AML-193 (cell line): ENCODE data around the gene MSH3.
"Not testable (repeated sequence)": the region's sequence is repeated elsewhere in the genome, so short reads cannot be mapped to it uniquely, and the experiment has no call there.

ENCODE experiments used
- DNase-seq, 2 experiments: peaks; one replicate each; lab custom pipeline; 2025; lab: John Stamatoyannopoulos, UW

MSH3 gene

DNA sequence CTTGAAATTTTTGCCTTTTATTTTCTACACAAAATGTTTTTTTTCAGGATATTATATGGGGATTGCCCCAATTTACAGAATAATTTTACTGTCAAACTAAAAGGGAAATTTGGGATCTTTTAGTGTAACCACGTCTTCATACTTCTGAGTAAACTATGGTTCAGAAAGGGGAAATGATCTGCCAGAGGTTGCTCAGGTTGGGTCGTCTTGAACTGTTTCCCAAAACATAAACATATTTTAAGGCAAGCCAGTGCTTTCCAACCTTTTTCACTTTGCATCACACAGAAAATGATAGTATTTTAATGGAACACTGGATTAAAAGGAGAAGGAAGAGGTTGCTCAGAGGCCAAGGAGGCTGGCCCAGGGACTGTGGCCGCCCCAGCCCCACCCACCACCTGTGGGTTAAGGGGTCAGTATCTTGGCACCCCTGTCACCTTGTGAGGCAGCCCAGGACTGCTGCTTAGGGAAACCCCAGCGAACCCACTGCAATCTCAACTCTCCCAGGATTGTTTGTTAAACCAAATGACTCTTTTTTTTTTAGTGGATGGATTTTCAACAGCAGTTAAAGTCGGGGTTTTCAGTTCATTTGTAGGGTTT, 143.1 kb downstream of the MSH3 start:
- DNase-seq, result no peak

DNA sequence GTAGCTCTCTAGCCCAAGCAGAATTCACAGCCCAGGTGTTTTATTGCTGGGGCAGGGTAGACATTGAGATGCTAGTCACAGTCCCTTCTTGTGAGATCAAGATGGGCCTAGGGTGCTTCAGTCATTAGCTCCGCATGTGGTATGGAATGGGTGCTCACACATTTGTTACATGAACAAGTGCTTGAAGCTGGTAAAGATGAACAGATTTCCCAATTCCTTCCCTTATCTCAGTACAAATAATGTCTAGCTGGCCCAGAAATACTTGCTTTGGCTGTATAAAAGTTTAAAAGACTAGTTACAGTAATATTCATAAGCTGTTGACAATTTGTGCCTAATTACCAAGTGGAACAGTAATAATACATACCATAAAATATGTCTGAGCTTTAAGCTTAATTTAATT, 143.7 kb downstream of the MSH3 start:
- no peak for DNase-seq

DNA sequence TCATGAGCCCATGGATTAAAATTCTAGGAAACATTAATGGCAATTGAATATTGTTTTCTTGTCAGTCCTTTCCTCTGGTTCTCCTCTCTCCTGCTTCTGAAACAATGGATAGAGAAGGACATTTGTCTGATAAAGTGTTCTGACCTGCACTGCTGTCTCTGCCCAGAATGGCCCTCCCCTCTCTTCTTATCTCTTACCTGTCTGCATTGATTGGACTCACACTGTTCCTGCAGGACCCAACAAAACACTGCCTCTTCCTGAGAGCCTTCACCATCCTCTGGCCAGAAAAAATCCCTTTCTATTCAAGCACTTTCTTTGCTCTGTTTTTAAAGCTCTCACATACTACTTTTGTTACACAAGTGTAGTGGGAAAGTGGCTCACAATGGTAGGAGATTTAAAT, 144.2 kb downstream of the MSH3 start:
- DNase-seq, result no peak

GRCh38 chr5:80799041-80799440, 144.6 kb downstream of the MSH3 start:
- no peak for DNase-seq

DNA sequence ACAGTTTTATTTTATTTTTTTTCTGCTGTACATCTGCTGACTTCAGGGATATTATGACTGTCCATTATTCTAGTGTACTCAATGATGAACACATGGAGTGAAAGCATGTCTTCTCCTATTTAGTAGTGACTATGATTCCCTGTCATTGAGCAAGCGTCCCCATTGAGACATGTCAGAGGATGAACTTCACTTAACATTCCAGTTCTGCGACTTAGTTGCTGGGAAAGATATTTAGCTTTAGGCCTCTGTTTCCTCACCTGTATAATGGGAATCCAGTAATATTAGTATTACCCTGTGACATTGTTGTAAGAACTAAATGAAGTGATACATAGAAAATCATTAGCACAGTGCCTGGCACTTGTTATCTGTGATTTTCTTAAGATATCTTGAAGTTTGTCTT, 145.1 kb downstream of the MSH3 start:
- no peak for DNase-seq

DNA sequence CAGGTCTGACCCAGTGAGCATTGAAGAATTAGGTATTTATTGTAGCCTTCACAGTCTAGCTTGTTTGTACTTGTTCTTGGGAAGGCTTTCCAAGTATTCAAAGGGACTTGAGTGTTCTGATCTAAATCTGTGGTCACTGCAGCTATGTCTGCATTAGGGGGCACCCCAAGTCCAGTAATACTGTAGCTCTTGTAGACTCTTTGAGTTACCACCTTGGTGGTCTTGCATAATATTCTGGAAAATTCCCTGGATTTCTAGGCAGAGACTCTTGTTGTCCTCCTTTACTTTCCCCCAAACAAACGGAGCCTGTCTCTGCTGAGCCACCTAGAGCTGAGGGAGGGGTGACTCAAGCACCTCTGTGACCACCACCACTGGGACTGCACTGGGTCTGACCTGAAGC, 149.9 kb downstream of the MSH3 start:
- no peak for DNase-seq

- DNase-seq, result no peak
Measured at GRCh38 chr5:80805038-80805437, 150.6 kb downstream of the MSH3 start.

GRCh38 chr5:80806929-80807328, 152.5 kb downstream of the MSH3 start:
- DNase-seq, result no peak

GRCh38 chr5:80809451-80809850, 155.0 kb downstream of the MSH3 start:
- DNase-seq, result no peak

DNA sequence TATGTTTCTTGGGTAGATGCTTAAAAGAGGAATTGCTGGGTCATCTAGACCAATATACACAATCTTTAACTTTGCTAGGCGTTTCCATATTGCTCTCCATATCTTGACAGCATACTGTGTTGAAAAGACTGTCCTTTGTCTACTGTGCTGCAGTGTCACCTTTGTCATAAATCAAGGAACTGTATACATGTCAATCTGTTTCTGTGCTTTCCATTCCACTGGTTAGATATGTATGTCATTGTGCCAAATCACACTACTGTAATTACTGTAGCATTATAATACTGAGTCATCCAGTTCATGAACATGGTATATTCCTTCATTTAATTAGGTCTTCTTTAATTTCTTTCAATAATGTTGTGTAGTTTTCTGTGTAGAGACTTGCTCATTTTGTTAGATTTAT, 156.0 kb downstream of the MSH3 start:
- no peak for DNase-seq

GRCh38 chr5:80816590-80816989, 162.1 kb downstream of the MSH3 start:
- no peak for DNase-seq

- no peak for DNase-seq
Measured at GRCh38 chr5:80820685-80821084, 166.2 kb downstream of the MSH3 start.

DNA sequence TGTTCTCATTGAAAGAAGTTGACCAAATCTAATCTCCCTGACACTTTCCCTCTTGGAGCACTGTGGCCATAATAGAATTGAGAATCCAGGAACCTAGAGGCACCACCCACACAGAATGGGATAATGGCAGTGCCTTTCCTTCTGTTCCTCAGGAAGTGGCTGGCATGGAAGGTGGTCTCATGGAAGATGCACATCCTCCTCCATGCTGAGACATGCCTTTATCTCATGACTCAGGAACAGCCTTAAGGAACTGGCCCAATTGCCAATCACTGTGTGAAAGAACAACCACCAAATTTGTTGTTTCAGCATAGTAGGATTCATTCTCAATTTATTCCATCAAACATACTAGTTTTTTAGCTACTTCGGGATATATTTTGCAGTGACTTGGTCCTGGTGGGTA, 168.2 kb downstream of the MSH3 start:
- no peak for DNase-seq

DNA sequence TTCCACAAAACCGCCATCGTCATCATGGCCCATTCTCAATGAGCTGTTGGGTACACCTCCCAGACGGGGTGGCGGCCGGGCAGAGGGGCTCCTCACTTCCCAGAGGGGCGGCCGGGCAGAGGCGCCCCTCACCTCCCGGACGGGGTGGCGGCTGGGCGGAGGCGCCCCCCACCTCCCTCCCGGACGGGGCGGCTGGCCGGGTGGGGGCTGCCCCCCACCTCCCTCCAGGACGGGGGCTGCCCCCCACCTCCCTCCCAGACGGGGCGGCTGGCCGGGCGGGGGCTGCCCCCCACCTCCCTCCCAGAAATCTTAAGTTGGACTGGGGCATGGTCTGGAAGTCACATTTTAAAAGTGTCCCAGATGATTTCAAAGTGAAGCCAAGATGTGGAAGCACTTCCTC, 169.7 kb downstream of the MSH3 start:
- DNase-seq, result not testable (repeated sequence)

DNA sequence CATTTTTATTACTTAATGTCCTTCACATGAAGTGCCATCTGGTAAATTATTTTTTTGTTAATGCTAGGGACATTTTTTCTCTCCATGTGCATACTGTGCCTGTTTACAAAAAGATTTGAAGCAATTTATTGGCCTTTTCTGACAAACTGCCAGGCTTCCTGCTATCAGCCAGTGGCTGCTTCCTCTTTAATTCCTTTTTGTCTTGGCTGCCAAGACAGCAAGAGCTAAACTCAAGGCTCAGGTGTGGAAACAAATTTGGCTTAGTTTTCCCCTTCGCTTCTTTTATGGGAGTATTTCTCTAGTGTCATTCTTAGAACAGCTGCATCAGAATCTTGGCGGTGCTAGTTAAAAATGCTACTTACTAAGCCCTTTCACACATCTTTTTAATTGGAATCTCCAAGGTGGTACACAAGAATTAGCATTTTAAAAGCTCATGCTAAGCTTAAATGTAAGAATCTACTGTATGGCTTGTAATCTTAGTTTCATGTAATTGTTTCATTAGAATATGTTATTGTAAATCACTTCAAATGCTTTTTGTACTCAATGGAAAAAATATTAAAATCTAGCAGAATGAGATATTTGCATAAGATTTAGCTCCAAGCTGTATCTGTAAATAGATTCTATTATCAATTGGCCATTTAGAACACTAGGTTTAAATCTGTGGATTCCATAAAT, 171.5 kb downstream of the MSH3 start:
- DNase-seq, result peak in 1 of 2 experiments; percentile 4

DNA sequence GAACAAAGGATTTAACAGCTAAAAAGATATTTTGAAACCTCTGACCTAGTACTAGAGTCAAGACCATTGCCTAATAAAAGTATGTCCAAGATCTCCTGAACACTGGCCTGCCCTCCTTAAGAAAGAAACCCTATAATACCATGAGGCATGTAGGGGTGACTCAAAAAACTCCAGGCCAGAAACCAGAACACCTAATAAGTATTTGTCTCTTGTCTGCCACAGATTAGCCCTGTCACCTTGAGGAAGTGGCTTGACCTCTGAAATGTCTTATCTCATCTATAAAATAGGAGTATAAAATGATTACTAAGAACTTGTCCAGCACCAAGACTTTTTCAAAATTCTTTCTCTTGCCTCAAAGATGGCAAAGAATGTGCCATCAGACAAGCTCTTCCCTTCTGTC, 180.3 kb downstream of the MSH3 start:
- no peak for DNase-seq

DNA sequence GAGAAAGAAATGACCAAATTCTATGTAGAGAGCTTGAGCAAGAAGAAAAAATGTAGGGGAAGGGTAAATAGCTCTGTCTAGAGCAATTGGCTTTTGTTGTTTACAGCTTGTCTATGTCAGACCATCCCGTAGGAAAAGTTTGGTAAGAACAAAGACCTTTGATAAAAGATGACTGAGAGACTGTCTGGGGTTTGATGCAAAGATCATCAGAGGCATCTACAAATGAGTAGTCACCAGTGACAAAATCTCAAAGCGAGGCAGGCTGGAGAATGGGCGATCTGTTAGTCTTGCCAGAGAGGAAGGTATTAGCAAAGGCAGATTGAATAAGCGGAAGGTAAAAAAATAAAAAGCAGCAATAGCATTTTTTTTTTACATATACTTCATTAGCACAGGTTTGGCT, 180.7 kb downstream of the MSH3 start:
- no peak for DNase-seq

- no peak for DNase-seq
Measured at GRCh38 chr5:80837679-80838078, 183.2 kb downstream of the MSH3 start.

DNA sequence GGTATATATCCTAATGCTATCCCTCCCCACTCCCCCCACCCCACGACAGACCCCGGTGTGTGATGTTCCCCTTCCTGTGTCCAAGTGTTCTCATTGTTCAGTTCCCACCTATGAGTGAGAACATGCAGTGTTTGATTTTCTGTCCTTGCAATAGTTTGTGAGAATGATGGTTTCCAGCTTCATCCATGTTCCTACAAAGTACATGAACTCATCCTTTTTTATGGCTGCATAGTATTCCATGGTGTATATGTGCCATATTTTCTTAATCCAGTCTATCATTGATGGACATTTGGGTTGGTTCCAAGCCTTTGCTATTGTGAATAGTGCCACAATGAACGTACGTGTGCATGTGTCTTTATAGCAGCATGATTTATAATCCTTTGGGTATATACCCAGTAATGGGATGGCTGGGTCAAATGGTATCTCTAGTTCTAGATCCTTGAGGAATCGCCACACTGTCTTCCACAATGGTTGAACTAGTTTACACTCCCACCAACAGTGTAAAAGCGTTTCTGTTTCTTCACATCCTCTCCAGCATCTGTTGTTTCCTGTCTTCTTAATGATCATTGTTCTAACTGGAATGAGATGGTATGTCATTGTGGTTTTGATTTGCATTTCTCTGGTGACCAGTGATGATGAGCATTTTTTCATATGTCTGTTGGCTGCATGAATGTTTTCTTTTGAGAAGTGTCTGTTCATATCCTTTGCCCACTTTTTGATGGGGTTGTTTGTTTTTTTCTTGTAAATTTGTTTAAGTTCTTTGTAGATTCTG, 186.8 kb downstream of the MSH3 start:
- DNase-seq, result not testable (repeated sequence)

DNA sequence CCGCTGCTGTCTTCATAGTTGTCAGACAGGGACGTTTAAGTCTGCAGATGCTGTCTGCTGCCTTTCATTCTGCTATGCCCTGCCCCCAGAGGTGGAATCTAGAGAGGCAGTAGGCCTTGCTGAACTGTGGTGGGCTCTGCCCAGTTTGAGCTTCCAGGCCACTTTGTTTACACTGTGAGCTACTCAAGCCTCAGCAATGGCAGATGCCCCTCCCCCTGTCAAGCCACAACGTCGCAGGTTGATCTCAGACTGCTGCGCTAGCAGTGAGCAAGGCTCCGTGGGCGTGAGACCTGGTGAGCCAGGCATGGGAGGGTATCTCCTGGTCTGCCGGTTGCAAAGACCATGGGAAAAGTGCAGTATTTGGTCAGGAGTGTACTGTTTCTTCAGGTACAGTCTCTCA, 192.0 kb downstream of the MSH3 start:
- DNase-seq, result not testable (repeated sequence)

DNA sequence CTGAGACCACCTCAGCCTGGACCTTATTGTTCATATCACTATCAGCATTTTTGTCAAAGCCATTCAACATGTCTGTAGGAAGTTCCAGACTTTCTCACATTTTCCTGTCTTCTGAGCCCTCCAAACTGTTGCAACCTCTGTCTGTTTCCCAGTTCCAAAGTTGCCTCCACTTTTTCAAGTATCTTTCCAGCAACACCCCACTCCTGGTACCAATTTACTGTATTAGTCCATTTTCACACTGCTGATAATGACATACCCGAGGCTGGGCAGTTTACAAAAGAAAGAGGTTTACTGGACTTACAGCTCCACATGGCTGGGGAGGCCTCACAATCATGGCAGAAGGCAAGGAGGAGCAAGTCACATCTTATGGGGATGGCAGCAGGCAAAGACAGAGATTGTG, 195.7 kb downstream of the MSH3 start:
- not testable (repeated sequence) for DNase-seq

GRCh38 chr5:80852331-80853245, 198.1 kb downstream of the MSH3 start:
- no peak for DNase-seq
